CD14-positive monocyte (primary cell): ENCODE data around the gene DNLZ. TPM values are rescaled to one million over a fixed set of nuclear protein-coding genes. Genes with fewer than 3 reads are reported as not detected.

ENCODE experiments used
- DNase-seq, 3 donors: peaks; one replicate each; pipeline ENCODE4 v3.0.0-alpha.2; 2011 to 2022
- H2AFZ ChIP-seq: 2 replicates; pipeline ENCODE4 v1.6.0; 2012; ENCODE audit warnings: mild to moderate bottlenecking, low read depth, low read length, inconsistent platforms; ENCODE audit not compliant: insufficient read depth, poor library complexity, severe bottlenecking
- H3K27ac ChIP-seq, 2 donors: 1 replicate in 1 of 2; 2 replicates in 1 of 2; pipeline ENCODE4 v1.5.1; 2012 to 2013; ENCODE audit warnings: low read length in 2 of 2, control low read depth in 1 of 2, inconsistent platforms in 1 of 2, low read depth in 1 of 2, mild to moderate bottlenecking in 1 of 2
- H3K27me3 ChIP-seq, 2 donors: one replicate each; pipeline versions ENCODE4 v1.6.0 to v1.6.1; 2011 to 2013; ENCODE audit warnings: low read length in 2 of 2; ENCODE audit not compliant: control insufficient read depth in 2 of 2, insufficient read depth in 2 of 2
- H3K36me3 ChIP-seq, 2 donors: replicated peaks in 1 of 2; 1 replicate in 1 of 2; 2 replicates in 1 of 2; pipeline versions ENCODE4 v1.5.1 to v1.6.1; 2012 to 2013; ENCODE audit warnings: low read length in 2 of 2, control low read depth in 1 of 2, inconsistent platforms in 1 of 2, mild to moderate bottlenecking in 1 of 2; ENCODE audit not compliant: insufficient read depth in 2 of 2, control insufficient read depth in 1 of 2
- H3K4me1 ChIP-seq, 2 donors: 1 replicate in 1 of 2; 2 replicates in 1 of 2; pipeline versions ENCODE4 v1.5.1 to v1.6.1; 2012 to 2013; ENCODE audit warnings: low read length in 2 of 2, control low read depth in 1 of 2, inconsistent platforms in 1 of 2, mild to moderate bottlenecking in 1 of 2, moderate library complexity in 1 of 2; ENCODE audit not compliant: insufficient read depth in 2 of 2, control insufficient read depth in 1 of 2
- H3K4me2 ChIP-seq: replicated peaks from 2 replicates; pipeline ENCODE3; 2012; ENCODE audit warnings: low read length, moderate library complexity, mild to moderate bottlenecking; ENCODE audit not compliant: poor library complexity, severe bottlenecking; ENCODE audit errors: extremely low read depth
- H3K4me3 ChIP-seq, 3 experiments: fragments of 200-600 bp in 1 of 3; sonication (generic) in 1 of 3; replicated peaks in 1 of 3; 1 replicate in 2 of 3; 2 replicates in 1 of 3; pipeline ENCODE4 v1.5.1; 2011 to 2013; ENCODE audit warnings: low read length in 3 of 3, mild to moderate bottlenecking in 3 of 3, control low read depth in 2 of 3, low read depth in 2 of 3, inconsistent platforms in 1 of 3, moderate library complexity in 1 of 3
- H3K79me2 ChIP-seq: 2 replicates; pipeline ENCODE4 v1.6.0; 2012; ENCODE audit warnings: mild to moderate bottlenecking, control low read depth, inconsistent platforms, low read length, moderate library complexity; ENCODE audit not compliant: insufficient read depth
- H3K9ac ChIP-seq: 2 replicates; pipeline ENCODE4 v1.6.0; 2017; ENCODE audit warnings: low read length, mild to moderate bottlenecking; ENCODE audit not compliant: insufficient read depth, poor library complexity, severe bottlenecking
- H3K9me3 ChIP-seq, 2 donors: replicated peaks in 1 of 2; 1 replicate in 1 of 2; 2 replicates in 1 of 2; pipeline versions ENCODE4 v1.5.1 to v1.6.1; 2012 to 2013; ENCODE audit warnings: low read length in 2 of 2, control low read depth in 1 of 2; ENCODE audit not compliant: control insufficient read depth in 1 of 2, insufficient read depth in 1 of 2
- H4K20me1 ChIP-seq: 2 replicates; pipeline ENCODE4 v1.6.0; 2012; ENCODE audit warnings: mild to moderate bottlenecking, low read length, control low read depth, moderate library complexity; ENCODE audit not compliant: insufficient read depth
- H3K27ac Mint-ChIP-seq, 7 donors: one replicate each; pipeline ENCODE4 v1.8.0; 2020; ENCODE audit warnings: mild to moderate bottlenecking in 7 of 7, mixed read lengths in 7 of 7, moderate library complexity in 6 of 7, inconsistent platforms in 2 of 7
- H3K27me3 Mint-ChIP-seq, 3 donors: one replicate each; pipeline ENCODE4 v1.8.0; 2021 to 2022; ENCODE audit warnings: low read depth in 3 of 3, mild to moderate bottlenecking in 3 of 3, mixed read lengths in 3 of 3, moderate library complexity in 3 of 3, inconsistent platforms in 1 of 3
- H3K36me3 Mint-ChIP-seq, 2 donors: one replicate each; pipeline ENCODE4 v1.8.0; 2020; ENCODE audit warnings: mixed read lengths in 2 of 2, inconsistent platforms in 1 of 2, mild to moderate bottlenecking in 1 of 2
- H3K4me1 Mint-ChIP-seq: one replicate; pipeline ENCODE4 v1.8.0; 2020; ENCODE audit warnings: mild to moderate bottlenecking, mixed read lengths
- H3K4me3 Mint-ChIP-seq, 2 donors: one replicate each; pipeline ENCODE4 v1.8.0; 2020; ENCODE audit warnings: mild to moderate bottlenecking in 2 of 2, mixed read lengths in 2 of 2, moderate library complexity in 1 of 2
- H3K9me3 Mint-ChIP-seq, 7 donors: one replicate each; pipeline ENCODE4 v1.8.0; 2020 to 2022; ENCODE audit warnings: mixed read lengths in 7 of 7, mild to moderate bottlenecking in 6 of 7, moderate library complexity in 6 of 7, inconsistent platforms in 2 of 7
- WGBS: methylation state at CpG from one replicate; pipeline ENCODE4 v1.1.5; 2013; ENCODE audit warnings: missing lambda C conversion rate; ENCODE audit not compliant: insufficient coverage; 5-methylcytosine and 5-hydroxymethylcytosine counted together
- intact Hi-C, 2 donors: fragments of 100-400 bp; cut with micrococcal nuclease; formaldehyde crosslinking; loops; one replicate each; pipeline versions ENCODE4 v1.15.0 to v1.15.1; 2023
- polyA plus RNA-seq, 3 donors: library from polyadenylated mRNA; depleted of rRNA in 1 of 3; unstranded in 2 of 3; stranded (reverse) in 1 of 3; fragments of 300-500 nt in 2 of 3; fragments of >200 nt in 1 of 3; fragmentation: Illumina TruSeq in 2 of 3; gene quantifications; 1 replicate in 2 of 3; 2 replicates in 1 of 3; pipeline ENCODE4 v1.2.3, GENCODE V29; 2012 to 2021
- TF ChIP-seq, protein P1 (sequence below): fragments of 200-600 bp; IDR thresholded peaks from one replicate; pipeline ENCODE4 v1.8.0; 2022; ENCODE audit warnings: antibody characterized with exemption, mild to moderate bottlenecking

Gene DNLZ
- polyA plus RNA-seq, 3 donors, result 5.1 to 20.5 (median 10.5) TPM

DNA sequence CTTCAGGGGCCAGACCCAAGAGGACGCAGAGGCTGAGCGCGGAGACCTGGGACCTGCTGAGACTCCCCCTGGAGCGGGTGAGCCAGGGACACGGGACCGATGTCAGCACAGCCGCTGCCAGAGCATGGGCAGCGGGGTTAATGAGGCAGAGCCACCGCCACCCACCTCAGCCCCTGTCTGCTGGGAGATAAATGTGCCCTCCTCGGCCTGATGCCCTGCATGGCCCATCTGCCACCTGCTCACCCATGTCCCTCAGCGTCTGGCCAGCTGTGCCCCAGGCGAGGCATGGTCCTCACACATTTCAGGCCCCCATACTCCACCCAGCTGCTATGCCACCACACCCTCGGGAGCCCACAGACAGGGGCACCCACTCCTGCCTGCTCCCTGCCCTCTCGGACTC is 14.9 kb downstream of the DNLZ start:
- Mint-ChIP-seq H3K27ac (no peak overlapping the region), H3K4me3 (no peak overlapping the region), H3K36me3 (no peaks in the 10 kb centered on the region), H3K4me1 (no peaks in the 10 kb centered on the region), H3K27me3 (peaks cover 0 to 5% (median 1%) of the 10 kb centered on the region in 3 donors), H3K9me3 (no peaks in the 10 kb centered on the region)
- H3K9me3 ChIP-seq, result no peaks in the 10 kb centered on the region
- no peaks in the 10 kb centered on the region for H3K36me3 ChIP-seq
- 94% methylated on average over 13 of the region's 14 CpGs for WGBS
- no peak for DNase-seq
- TF ChIP-seq, protein P1, sequence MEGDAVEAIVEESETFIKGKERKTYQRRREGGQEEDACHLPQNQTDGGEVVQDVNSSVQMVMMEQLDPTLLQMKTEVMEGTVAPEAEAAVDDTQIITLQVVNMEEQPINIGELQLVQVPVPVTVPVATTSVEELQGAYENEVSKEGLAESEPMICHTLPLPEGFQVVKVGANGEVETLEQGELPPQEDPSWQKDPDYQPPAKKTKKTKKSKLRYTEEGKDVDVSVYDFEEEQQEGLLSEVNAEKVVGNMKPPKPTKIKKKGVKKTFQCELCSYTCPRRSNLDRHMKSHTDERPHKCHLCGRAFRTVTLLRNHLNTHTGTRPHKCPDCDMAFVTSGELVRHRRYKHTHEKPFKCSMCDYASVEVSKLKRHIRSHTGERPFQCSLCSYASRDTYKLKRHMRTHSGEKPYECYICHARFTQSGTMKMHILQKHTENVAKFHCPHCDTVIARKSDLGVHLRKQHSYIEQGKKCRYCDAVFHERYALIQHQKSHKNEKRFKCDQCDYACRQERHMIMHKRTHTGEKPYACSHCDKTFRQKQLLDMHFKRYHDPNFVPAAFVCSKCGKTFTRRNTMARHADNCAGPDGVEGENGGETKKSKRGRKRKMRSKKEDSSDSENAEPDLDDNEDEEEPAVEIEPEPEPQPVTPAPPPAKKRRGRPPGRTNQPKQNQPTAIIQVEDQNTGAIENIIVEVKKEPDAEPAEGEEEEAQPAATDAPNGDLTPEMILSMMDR, result no peak
- no peak overlapping the region for H3K4me2 ChIP-seq
- no peaks in the 10 kb centered on the region for H3K79me2 ChIP-seq
- H2AFZ ChIP-seq, result no peak overlapping the region
- H3K4me1 ChIP-seq, result no peaks in the 10 kb centered on the region
- intact Hi-C loops, result no loop called here
- no peak overlapping the region for H3K4me3 ChIP-seq
- H4K20me1 ChIP-seq, result no peaks in the 10 kb centered on the region
- H3K27ac ChIP-seq, result no peak overlapping the region
- H3K27me3 ChIP-seq, result no peaks in the 10 kb centered on the region
- H3K9ac ChIP-seq, result no peak overlapping the region

DNA sequence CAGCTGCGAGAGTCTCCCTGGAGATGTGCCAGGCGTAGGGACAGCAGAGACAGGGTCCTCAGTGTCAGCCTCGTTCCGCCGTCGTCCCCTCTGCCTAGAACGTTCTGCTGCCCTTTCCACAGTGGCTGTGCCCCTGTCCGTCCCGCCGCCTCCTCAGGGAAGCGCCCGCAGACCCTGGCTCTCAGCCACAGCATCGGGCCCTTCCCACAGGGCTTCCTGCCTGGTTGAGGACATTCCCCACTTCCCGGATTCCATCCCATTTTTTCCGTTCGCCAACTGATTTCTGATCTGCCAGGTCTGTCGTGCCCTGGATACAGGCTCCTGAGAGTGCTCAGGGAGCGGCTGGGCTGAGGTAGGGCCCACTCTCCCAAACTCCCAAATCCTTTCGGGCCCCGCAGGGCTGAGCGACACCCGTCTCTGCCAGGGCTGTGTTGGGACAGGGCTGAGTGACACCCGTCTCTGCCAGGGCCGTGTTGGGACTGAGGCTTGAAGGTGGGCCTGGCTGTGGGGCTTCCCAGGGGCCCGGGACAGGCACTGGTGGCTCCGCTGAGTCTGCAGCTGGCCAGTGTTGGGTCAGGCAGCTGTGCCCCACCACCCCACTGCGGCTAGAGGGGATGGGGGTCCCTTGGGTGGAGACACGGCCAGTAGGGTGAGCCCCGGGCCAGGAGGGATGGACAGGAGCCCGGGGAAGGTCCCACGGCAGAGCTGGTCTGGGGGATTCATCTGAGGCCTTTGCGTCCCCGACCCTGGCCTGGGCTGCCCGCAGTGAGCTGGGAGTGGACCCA is 15.9 kb downstream of the DNLZ start:
- Histone ChIP-seq H3K4me2 (no peak overlapping the region), H3K36me3 (no peaks in the 10 kb centered on the region), H3K9me3 (no peaks in the 10 kb centered on the region), H3K79me2 (no peaks in the 10 kb centered on the region), H3K9ac (no peak overlapping the region), H2AFZ (no peak overlapping the region), H3K4me3 (no peak overlapping the region), H3K27me3 (no peaks in the 10 kb centered on the region), H3K4me1 (peaks cover 5% of the 10 kb centered on the region in 2 donors), H4K20me1 (no peaks in the 10 kb centered on the region), H3K27ac (no peak overlapping the region)
- intact Hi-C loops, result no loop called here
- no peak for DNase-seq
- WGBS, result 94% methylated on average over 28 of the region's 34 CpGs
- Mint-ChIP-seq H3K27me3 (peaks cover 0 to 5% (median 1%) of the 10 kb centered on the region in 3 donors), H3K4me1 (no peaks in the 10 kb centered on the region), H3K27ac (no peak overlapping the region), H3K36me3 (no peaks in the 10 kb centered on the region), H3K4me3 (no peak overlapping the region), H3K9me3 (no peaks in the 10 kb centered on the region)
- TF ChIP-seq, protein P1, result no peak
